HG02870 (cell line): ENCODE data around the gene DCAF5.
"Not testable (repeated sequence)": the region's sequence is repeated elsewhere in the genome, so short reads cannot be mapped to it uniquely, and the experiment has no call there.

Experiments used
- ATAC-seq: cut with Tn5 transposase; IDR thresholded peaks from one replicate; pipeline ENCODE4 v1.9.1; 2021; ENCODE audit warnings: mild to moderate bottlenecking, moderate library complexity; ENCODE audit not compliant: unreplicated experiment

Gene DCAF5

DNA sequence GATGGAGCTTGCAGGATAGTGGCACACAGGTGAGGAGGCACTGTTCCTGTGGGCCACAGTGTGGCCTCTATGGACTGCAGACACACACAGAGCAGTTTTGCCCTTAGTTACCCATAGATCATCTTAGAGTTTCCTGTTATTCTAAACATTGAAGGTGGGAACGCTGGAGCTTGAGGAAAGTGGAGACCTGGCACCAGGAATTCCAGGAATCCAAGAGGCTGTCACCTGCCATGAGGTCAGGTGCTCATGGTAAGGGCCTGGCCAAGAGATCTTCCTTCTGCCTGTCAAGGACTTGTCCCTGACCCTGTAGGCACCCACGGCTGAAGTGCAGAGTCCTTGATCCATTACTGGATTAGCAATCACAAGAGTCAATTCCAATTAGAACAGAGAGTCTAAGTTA is 108.6 kb downstream of the DCAF5 start:
- no peak for ATAC-seq

- ATAC-seq: no peak
Measured at GRCh38 chr14:69043596-69044260, 109.2 kb downstream of the DCAF5 start.

DNA sequence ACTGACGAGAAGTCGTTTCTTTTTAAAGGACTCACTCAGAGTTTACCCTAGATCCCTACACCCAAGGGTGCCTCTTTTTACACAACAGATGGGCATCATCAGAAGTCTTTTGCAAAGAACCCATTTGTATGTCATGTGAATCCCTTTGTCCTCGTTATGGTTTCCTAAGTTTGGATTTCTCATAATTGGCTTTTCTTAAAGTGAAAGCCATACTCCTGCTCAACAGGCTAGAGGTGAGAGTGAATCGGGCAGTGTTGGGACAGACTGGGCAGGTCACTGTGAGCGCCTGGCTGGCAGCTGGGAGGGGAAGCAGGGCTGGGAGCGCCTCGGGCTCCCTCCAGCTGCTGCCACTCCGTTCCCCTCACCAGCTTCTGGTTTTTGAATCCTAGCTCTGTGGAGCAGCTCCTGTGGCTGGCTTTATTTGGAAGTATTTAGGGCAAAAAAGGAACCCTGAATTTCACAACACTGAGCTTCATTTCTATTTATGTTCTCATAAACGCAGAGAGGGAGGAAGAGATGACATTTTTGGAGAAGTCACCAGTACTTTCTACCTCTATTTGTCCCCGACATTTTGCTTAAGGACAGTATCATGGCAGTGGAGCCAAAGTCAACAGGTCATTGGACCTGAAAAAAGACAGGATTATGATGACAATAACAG is 110.0 kb downstream of the DCAF5 start:
- no peak for ATAC-seq

GRCh38 chr14:69042299-69042698 is 110.6 kb downstream of the DCAF5 start:
- no peak for ATAC-seq

DNA sequence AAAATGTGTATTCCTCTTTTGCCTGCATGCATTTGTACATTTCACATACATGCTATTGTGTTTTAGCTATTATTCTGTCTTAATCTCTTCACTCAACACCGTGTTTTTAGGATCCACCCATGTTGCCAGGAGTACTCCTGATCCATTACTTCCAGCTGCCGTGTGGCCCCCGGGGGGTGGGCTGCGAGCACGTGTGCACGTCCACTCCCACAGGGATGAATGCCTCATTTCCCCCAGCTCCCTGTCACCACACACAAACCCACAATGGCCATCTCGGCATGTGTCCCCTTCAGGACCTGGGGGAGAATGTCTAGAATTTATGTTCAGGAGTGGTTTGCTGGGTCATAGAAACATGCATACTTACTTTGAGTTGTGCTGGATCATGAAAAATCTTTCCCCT is 111.1 kb downstream of the DCAF5 start:
- ATAC-seq: no peak

GRCh38 chr14:69040353-69040752 is 112.6 kb downstream of the DCAF5 start:
- no peak for ATAC-seq

GRCh38 chr14:69039288-69039628 is 113.7 kb downstream of the DCAF5 start:
- ATAC-seq: no peak

DNA sequence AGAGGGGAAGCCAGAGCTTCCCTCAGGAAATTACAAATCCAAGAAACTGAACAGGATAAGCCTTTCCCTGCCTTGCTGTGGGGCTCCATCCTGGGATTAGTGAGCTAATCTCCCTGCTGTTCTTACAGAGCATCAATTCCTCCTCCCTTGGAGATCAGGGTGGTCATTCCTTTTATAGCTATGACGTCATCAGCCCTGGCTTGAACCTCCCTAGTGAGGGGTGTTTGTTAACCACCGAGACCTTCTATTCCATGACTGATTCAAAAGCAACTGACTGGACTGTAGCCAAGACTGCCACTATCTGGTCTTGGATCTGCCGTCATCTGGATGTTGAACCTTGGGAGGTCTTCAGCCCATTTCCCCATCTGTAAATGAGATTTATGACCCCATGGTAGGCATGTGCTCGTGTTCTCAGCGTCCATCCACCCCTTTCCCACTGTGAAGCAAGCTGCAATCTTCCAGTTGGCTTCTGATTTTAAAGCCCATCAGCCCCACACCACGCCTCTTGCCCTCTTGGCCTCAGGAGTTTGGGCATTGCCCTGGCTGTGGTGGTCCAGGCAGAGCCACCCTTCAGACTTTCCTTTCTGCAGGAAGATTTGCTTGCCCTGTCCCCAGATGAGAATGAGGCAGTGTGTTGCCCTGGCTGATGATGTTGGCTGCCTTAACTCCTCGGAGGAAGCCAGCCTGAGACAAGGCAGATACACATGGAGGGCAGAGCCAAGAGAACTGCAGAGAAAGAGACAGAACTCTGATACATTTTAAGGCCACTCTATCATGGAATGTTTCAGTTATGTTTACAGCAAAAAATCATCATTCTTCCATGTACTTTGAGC is 114.2 kb downstream of the DCAF5 start:
- ATAC-seq: no peak

GRCh38 chr14:69037790-69038454 is 115.0 kb downstream of the DCAF5 start:
- ATAC-seq: no peak

DNA sequence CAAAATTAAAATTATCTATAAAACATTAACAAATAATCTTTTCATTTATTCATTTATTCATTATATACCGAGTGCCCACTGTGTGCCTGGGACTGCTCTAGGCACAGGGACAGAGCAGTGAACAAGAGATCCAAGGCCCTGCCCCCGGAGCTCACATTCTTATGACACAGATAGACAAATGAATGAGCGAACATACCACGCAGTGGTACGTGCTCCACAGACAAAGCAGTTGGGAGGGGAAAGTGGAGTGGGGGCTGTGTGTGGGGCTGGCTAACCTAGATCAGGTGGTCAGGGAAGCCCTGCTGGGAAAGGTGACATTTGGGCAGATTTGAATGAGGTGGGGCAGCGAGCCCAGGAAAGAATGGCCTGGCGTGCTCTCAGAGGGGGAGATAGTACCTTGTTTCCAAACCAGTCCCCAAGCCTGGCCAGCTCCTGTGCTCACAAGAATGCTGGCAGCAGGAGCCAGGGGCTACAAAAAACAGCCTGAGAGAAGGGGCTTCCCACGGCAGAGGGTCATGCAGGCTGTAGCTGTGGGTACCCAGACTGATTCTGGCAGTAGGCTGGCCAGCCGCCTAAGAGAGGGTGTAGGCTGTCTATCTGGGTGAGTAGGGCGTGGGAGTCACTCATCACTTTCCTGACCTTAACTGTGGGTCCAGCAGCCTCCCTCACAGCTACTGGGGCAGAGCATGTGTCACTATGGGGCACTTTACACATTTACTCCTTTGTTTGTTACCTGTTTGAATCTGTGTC is 116.0 kb downstream of the DCAF5 start:
- ATAC-seq: no peak

DNA sequence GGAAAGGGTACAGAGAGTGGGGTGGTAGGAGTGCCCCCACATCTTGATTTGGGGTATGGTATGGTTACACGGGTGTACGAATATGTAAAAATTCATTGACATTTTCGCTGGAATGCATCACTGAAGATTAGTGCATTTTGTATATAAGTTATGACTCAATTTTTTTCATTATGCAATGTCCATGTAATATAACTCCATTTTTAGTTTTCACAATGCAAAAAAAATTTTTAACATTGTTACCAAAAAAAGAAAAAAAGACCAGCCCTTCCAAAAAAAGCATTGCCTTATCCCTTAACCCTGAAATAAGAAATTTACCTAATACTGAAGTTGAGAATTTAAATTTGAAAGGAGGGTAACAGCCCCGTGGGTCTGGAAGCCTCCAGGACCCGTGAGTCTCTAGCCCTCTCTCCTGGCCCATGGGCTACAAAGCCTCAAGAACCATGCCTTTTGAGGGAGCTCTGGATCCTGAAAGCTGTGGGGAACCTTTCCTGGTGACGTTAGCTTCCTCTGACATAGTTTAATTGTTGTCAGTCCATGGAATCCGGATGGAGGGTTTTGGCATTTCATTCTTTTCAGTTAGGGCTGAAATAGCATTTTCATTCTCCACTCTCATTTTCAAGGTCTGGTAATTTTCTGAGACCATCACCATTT is 118.2 kb downstream of the DCAF5 start:
- no peak for ATAC-seq

DNA sequence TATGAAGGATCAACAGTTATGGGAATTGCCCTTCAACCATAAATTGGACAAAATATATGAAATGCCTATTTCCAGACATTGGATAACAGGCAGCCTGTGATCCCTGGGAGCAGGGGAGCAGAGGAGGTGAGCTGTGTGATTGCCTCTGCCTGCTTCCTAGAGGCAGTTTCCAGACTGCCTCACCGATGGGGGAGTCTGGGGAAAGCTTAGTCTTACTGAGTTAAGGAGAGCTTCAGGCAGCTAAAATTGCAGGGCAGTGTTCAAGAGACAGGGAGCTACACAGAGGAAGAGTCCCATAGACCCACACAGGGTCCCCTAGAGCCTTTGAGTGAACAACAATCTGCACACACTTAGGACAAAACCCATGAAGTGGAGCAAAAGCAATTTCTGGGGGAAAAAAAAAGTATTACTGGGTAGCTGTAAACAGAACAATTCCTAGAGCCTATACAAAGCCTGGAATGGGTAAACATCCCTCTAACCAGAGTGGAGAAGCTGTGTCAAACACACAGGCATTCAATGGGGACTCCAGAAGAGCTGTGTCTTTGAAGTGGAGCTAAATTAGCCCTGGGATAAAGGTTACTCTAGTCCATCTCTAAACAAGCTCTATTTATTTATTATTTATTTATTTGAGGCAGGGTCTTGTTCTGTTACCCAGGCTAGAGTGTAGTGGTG is 125.5 kb downstream of the DCAF5 start:
- ATAC-seq: no peak

- ATAC-seq: no peak
Measured at GRCh38 chr14:69023035-69023434, 129.9 kb downstream of the DCAF5 start.

GRCh38 chr14:69022093-69022492 is 130.8 kb downstream of the DCAF5 start:
- not testable (repeated sequence) for ATAC-seq

- no peak for ATAC-seq
Measured at GRCh38 chr14:69017706-69018105, 135.2 kb downstream of the DCAF5 start.

DNA sequence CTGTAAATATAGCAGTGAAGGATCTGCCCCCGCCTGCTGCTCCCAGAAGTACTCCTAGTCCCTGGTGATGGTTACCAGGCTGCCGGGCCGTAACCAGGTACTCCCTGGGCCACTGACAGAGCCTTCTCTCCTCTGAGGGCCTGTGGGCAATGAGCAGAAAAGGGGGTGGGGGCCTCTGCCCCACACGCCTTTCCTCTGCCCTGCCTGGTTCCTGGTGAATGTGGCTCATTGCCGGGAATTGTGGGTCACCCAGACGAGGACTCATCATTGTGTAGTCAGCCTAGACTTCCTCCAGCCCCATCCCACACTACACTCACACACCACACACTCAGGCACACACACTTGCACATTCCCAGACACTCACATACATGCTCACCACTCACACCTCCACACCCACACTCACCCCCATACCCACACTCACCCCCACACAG is 138.1 kb downstream of the DCAF5 start:
- no peak for ATAC-seq

GRCh38 chr14:69013943-69014782 is 138.8 kb downstream of the DCAF5 start:
- ATAC-seq: no peak

DNA sequence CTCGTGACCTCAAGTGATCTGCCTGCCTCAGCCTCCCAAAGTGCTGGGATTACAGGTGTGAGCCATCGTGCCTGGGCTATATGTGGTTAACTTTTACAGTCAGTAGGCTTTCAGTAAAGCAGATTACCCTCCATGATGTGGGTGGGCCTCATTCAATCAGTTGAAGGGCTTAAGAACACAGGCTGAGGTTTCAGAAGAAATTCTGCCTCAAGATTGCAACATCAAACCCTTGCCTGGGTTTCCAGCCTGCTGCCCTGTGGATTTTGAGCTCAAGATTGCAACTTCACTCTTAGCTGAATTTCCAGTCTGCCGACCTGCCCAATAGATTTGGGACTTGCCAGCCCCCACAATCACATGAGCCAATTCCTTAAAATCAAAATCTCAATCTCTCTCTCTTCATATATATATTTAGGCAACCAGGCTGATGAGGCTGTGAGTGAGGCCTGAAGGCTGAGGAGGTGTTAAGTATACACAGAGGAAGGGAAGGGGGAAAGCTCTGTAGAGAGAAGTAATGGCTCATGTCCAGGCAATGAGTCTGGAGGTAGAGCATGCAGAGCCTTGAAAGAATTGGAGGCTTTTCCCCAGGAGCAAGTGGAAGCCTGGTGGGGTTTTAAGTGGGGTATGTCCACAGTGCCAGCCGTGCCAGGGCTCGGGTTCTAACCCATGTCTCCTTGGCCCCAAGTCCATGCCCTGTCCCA is 140.5 kb downstream of the DCAF5 start:
- ATAC-seq: no peak
